K562 (cell line): ENCODE results near the gene NDUFC2. TPM values are rescaled to one million over a fixed set of nuclear protein-coding genes. Genes with fewer than 3 reads are reported as not detected.

ENCODE experiments used
- ERF ChIP-seq: fragments of 450-650 bp; formaldehyde crosslinking; IDR thresholded peaks from 2 replicates; pipeline ENCODE4 v1.4.0; 2020; ENCODE audit warnings: mild to moderate bottlenecking, mixed read lengths
- FOXP1 ChIP-seq: sonication (generic); formaldehyde crosslinking; IDR thresholded peaks from 2 replicates; pipeline ENCODE4 v1.8.0; 2022; ENCODE audit warnings: mild to moderate bottlenecking, missing genetic modification reagents
- GATA2 ChIP-seq: sonication (generic); formaldehyde crosslinking; IDR thresholded peaks from 2 replicates; pipeline ENCODE4 v1.4.0; 2020; ENCODE audit warnings: mild to moderate bottlenecking, missing genetic modification reagents
- GMEB1 ChIP-seq: fragments of 250-450 bp; sonication (Bioruptor Pico); IDR thresholded peaks from 2 replicates; pipeline ENCODE4 v1.4.0; 2020; ENCODE audit warnings: mild to moderate bottlenecking
- GTF2B ChIP-seq: IDR thresholded peaks from 2 replicates; pipeline ENCODE4 v1.6.1; 2011; ENCODE audit not compliant: insufficient read length; ENCODE audit errors: extremely low read depth
- HNRNPL ChIP-seq: fragments of 200-400 bp; formaldehyde crosslinking; IDR thresholded peaks from 2 replicates; pipeline ENCODE4 v1.6.1; 2017; ENCODE audit warnings: low read depth, mild to moderate bottlenecking, low read length
- JUN ChIP-seq, 2 experiments: sonication (generic) in 1 of 2; formaldehyde crosslinking in 1 of 2; IDR thresholded peaks; 2 replicates each; pipeline versions ENCODE4 v1.6.1 to v1.8.0; 2012 to 2022; ENCODE audit warnings: borderline replicate concordance in 2 of 2, mild to moderate bottlenecking in 2 of 2, improper control_type of control experiment in 1 of 2, low read depth in 1 of 2, low read length in 1 of 2, missing genetic modification reagents in 1 of 2
- KLF16 ChIP-seq: IDR thresholded peaks from 2 replicates; pipeline ENCODE4 v1.6.1; 2016; ENCODE audit warnings: antibody characterized with exemption
- SMARCC2 ChIP-seq: fragments of 450-650 bp; IDR thresholded peaks from 2 replicates; pipeline ENCODE4 v1.6.1; 2017; ENCODE audit warnings: antibody characterized with exemption, moderate library complexity, mild to moderate bottlenecking, low read depth
- SRSF9 ChIP-seq: fragments of 200-400 bp; formaldehyde crosslinking; IDR thresholded peaks from 2 replicates; pipeline ENCODE4 v1.6.1; 2017; ENCODE audit warnings: low read depth, low read length, borderline replicate concordance
- ZNF639 ChIP-seq, 2 experiments: fragments of 200-800 bp in 1 of 2; sonication (Bioruptor generic) in 1 of 2; sonication (generic) in 1 of 2; formaldehyde crosslinking in 1 of 2; IDR thresholded peaks in 1 of 2; conservative IDR thresholded peaks in 1 of 2; 2 replicates each; pipeline versions ENCODE4 v1.5.0 to v1.6.1; 2016 to 2020; ENCODE audit warnings: missing compliant biosample characterization in 1 of 2, missing genetic modification characterization in 1 of 2, missing genetic modification reagents in 1 of 2
- ZNF780A ChIP-seq: fragments of 250-450 bp; sonication (Bioruptor Pico); IDR thresholded peaks from 2 replicates; pipeline ENCODE4 v1.5.0; 2021; ENCODE audit warnings: mild to moderate bottlenecking
- polyA plus RNA-seq, 8 experiments: library from polyadenylated mRNA; depleted of rRNA in 4 of 8; stranded (reverse) in 5 of 8; unstranded in 3 of 8; fragments of >200 nt; fragmentation: Nextera tagmentation in 2 of 8; fragmentation: Illumina TruSeq in 1 of 8; extraction: Ambion mirVana in 2 of 8; extraction: Trizol in 1 of 8; gene quantifications; 2 replicates each; pipeline versions ENCODE4 v1.2.1 to v1.2.3, GENCODE V29; 2011 to 2014; ENCODE audit warnings: inconsistent platforms in 1 of 8, missing spikeins in 1 of 8
- total RNA-seq, 7 experiments: library from RNA; depleted of rRNA in 6 of 7; stranded (reverse); fragments of >200 nt in 6 of 7; fragmentation: Illumina TruSeq in 2 of 7; extraction: Trizol in 2 of 7; gene quantifications; 2 replicates each; pipeline versions ENCODE4 v1.2.1 to v1.2.3, GENCODE V29; 2011 to 2021; ENCODE audit warnings: low replicate concordance in 1 of 7
- TF ChIP-seq, protein P1 (sequence below): fragments of 250-450 bp; sonication (Bioruptor Pico); IDR thresholded peaks from 2 replicates; pipeline ENCODE4 v1.5.0; 2021; ENCODE audit warnings: mild to moderate bottlenecking, borderline replicate concordance
- TF ChIP-seq, protein P2 (sequence below): fragments of 450-650 bp; IDR thresholded peaks from 2 replicates; pipeline ENCODE4 v1.6.1; 2017; ENCODE audit warnings: antibody characterized with exemption, mild to moderate bottlenecking

Gene NDUFC2
- total and polyA plus RNA-seq, 9 of the 15 experiments (the other 6 are each of a cell fraction or from before 2014, with no cell fraction given) = 168 to 1,119 (median 442) TPM

DNA sequence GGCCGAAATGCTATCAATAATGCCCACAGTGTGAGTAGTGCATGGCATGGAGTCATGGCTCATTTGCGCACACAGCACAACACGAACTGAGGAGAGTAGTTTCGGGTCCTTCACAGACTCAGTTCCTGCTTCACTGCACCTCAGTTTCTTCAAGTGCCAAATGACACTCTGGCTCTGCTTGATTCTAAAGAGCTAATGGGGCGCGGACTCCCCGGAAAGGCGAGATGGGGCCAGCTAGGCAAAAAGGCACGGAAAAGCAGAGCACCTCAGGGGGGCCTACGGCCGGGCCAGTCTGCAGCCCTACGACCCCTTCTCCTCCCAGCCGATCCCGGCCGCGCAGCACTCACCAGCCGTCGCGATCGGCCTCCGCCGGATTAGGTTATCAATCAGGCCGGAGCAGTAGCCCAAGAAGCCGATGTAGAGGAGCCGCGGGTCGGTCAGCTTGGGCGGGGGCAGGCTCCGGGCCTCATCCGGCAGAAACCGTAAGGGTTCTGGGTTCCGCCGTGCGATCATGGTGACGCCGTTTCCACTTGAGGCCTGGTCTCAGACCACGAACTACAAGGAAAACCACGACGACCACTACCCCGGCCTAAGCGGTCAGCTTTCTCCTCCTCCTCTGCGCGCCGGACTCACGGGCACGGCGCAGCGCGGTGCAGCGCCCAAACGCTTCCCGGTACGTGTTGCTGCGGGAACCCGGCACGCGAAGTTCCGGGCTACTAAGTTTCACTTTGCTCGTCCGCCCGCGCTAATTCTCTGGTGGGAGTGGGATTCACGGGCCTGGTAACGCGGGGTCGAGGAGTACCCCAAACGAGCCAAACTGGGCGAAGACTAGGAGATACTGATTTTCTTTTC is at the start of gene NDUFC2 (continued):
- TF ChIP-seq GMEB1 (CRISPR knock-in tag) (peak; percentile 99), ZNF780A (no peak), ZNF639 (CRISPR knock-in tag; conservative IDR thresholded peaks at IDR 0.05 in 1 of 2, IDR thresholded peaks at IDR 0.05 in 1 of 2) (peak in 1 of 2 experiments; percentile 74; a peak in 1 of 4 replicates), GATA2 (no peak), FOXP1 (no peak), JUN (IDR thresholded peaks at IDR 0.05; ENCODE audit: borderline replicate concordance, low read depth, low read length) (peak; percentile 22; the same call in 1 of the 2 replicates), JUN (CRISPR knock-in tag; IDR thresholded peaks at IDR 0.05; ENCODE audit: borderline replicate concordance) (no peak; the same call in 1 of the 2 replicates), HNRNPL (peak; percentile 46; the same call in 1 of the 2 replicates), SMARCC2 (no peak), KLF16 (no peak), ERF (no peak), SRSF9 (no peak), GTF2B (no peak)
- TF ChIP-seq, protein P1, sequence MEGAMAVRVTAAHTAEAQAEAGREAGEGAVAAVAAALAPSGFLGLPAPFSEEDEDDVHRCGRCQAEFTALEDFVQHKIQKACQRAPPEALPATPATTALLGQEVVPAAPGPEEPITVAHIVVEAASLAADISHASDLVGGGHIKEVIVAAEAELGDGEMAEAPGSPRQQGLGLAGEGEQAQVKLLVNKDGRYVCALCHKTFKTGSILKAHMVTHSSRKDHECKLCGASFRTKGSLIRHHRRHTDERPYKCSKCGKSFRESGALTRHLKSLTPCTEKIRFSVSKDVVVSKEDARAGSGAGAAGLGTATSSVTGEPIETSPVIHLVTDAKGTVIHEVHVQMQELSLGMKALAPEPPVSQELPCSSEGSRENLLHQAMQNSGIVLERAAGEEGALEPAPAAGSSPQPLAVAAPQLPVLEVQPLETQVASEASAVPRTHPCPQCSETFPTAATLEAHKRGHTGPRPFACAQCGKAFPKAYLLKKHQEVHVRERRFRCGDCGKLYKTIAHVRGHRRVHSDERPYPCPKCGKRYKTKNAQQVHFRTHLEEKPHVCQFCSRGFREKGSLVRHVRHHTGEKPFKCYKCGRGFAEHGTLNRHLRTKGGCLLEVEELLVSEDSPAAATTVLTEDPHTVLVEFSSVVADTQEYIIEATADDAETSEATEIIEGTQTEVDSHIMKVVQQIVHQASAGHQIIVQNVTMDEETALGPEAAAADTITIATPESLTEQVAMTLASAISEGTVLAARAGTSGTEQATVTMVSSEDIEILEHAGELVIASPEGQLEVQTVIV (CRISPR knock-in tag) = no peak
- TF ChIP-seq, protein P2, sequence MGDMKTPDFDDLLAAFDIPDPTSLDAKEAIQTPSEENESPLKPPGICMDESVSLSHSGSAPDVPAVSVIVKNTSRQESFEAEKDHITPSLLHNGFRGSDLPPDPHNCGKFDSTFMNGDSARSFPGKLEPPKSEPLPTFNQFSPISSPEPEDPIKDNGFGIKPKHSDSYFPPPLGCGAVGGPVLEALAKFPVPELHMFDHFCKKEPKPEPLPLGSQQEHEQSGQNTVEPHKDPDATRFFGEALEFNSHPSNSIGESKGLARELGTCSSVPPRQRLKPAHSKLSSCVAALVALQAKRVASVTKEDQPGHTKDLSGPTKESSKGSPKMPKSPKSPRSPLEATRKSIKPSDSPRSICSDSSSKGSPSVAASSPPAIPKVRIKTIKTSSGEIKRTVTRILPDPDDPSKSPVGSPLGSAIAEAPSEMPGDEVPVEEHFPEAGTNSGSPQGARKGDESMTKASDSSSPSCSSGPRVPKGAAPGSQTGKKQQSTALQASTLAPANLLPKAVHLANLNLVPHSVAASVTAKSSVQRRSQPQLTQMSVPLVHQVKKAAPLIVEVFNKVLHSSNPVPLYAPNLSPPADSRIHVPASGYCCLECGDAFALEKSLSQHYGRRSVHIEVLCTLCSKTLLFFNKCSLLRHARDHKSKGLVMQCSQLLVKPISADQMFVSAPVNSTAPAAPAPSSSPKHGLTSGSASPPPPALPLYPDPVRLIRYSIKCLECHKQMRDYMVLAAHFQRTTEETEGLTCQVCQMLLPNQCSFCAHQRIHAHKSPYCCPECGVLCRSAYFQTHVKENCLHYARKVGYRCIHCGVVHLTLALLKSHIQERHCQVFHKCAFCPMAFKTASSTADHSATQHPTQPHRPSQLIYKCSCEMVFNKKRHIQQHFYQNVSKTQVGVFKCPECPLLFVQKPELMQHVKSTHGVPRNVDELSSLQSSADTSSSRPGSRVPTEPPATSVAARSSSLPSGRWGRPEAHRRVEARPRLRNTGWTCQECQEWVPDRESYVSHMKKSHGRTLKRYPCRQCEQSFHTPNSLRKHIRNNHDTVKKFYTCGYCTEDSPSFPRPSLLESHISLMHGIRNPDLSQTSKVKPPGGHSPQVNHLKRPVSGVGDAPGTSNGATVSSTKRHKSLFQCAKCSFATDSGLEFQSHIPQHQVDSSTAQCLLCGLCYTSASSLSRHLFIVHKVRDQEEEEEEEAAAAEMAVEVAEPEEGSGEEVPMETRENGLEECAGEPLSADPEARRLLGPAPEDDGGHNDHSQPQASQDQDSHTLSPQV = peak; percentile 81
